ENCODE results near the gene ADARB2.

GRCh38 chr10:1737222-1738061 is at the start of gene ADARB2:
- no peak for TF ChIP-seq CTCF (IDR thresholded peaks at IDR 0.05)
- TF ChIP-seq ZFX (IDR thresholded peaks at IDR 0.05; ENCODE audit: borderline replicate concordance), result no peak
